Mesothelial cell of epicardium (in vitro differentiated cells): ENCODE data around the gene DDAH1. TPM values are rescaled to one million over a fixed set of nuclear protein-coding genes. Genes with fewer than 3 reads are reported as not detected.
A peak's percentile ranks its signal among the peaks of the same experiment; 100 is the strongest.

ENCODE experiments used
- DNase-seq, 2 experiments: peaks; one replicate each; pipeline ENCODE4 v3.0.0; 2021; ENCODE audit warnings: low spot score in 2 of 2; ENCODE audit not compliant: unreplicated experiment in 2 of 2
- H3K27ac Mint-ChIP-seq: 2 replicates; pipeline ENCODE4 v1.8.0; 2021; ENCODE audit warnings: mixed read lengths
- H3K27me3 Mint-ChIP-seq: 2 replicates; pipeline ENCODE4 v1.8.0; 2021; ENCODE audit warnings: low read depth, mixed read lengths
- H3K36me3 Mint-ChIP-seq: 2 replicates; pipeline ENCODE4 v1.8.0; 2021; ENCODE audit warnings: mixed read lengths
- H3K4me1 Mint-ChIP-seq: 2 replicates; pipeline ENCODE4 v1.8.0; 2021; ENCODE audit warnings: mixed read lengths
- H3K4me3 Mint-ChIP-seq: 2 replicates; pipeline ENCODE4 v1.8.0; 2021; ENCODE audit warnings: mild to moderate bottlenecking, moderate library complexity, mixed read lengths
- H3K9me3 Mint-ChIP-seq: 2 replicates; pipeline ENCODE4 v1.8.0; 2021; ENCODE audit warnings: mixed read lengths
- total RNA-seq: library from RNA; stranded (reverse); gene quantifications from 3 replicates; pipeline ENCODE4 v1.2.1, GENCODE V29; 2021
- TF ChIP-seq, protein P1 (sequence below): fragments of 200-600 bp; sonication (generic); IDR thresholded peaks from one replicate; pipeline ENCODE4 v1.5.0; 2021; ENCODE audit warnings: antibody characterized with exemption; ENCODE audit not compliant: unreplicated experiment

DDAH1 gene
- total RNA-seq, 1 donor from 2014 or later, result 26.1 TPM

DNA sequence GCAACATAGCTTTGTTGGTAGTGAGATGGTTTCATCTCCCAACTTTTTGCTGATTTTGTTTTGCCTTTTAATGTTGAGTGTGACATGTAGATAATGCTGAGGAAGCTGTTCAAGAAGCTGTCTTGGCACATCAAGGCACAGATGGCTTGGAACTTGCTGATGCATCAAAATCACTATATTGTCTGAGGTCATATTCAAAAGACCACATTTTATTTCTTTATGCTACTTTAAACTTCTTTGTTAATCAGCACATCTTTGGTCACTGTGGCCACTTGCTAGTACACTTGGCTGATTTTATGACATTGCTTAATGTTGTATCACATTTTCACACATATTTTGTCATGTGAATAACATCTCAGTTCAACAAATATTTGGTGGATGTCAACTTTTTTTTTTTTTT is 101.4 kb downstream of the DDAH1 start:
- H3K27me3 Mint-ChIP-seq, result no peaks in the 10 kb centered on the region
- H3K4me3 Mint-ChIP-seq, result no peak overlapping the region
- H3K27ac Mint-ChIP-seq, result no peak overlapping the region
- peaks cover 17% of the 10 kb centered on the region for H3K4me1 Mint-ChIP-seq
- TF ChIP-seq, protein P1, sequence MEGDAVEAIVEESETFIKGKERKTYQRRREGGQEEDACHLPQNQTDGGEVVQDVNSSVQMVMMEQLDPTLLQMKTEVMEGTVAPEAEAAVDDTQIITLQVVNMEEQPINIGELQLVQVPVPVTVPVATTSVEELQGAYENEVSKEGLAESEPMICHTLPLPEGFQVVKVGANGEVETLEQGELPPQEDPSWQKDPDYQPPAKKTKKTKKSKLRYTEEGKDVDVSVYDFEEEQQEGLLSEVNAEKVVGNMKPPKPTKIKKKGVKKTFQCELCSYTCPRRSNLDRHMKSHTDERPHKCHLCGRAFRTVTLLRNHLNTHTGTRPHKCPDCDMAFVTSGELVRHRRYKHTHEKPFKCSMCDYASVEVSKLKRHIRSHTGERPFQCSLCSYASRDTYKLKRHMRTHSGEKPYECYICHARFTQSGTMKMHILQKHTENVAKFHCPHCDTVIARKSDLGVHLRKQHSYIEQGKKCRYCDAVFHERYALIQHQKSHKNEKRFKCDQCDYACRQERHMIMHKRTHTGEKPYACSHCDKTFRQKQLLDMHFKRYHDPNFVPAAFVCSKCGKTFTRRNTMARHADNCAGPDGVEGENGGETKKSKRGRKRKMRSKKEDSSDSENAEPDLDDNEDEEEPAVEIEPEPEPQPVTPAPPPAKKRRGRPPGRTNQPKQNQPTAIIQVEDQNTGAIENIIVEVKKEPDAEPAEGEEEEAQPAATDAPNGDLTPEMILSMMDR, result no peak
- no peaks in the 10 kb centered on the region for H3K36me3 Mint-ChIP-seq
- DNase-seq, result no peak
- H3K9me3 Mint-ChIP-seq, result no peaks in the 10 kb centered on the region

DNA sequence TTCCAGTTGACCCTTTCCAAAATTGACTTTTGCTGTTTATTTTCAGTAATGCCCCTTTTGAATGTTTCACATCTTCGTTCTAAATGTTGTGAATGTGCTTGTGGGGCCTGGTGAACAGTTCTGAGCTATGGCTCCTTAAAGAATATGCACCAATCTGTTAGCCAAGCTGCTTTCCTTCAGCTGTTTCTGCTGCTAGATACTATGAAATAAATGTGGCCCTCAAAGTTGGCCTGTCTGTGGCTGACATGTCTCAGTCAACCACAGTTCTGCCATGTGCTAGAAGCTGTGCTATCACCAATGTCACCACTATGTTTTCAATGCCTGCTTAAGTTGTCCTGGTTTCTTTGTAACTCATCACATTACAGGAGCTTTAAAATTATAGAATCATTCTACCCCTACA is 101.9 kb downstream of the DDAH1 start:
- Mint-ChIP-seq H3K27me3 (no peaks in the 10 kb centered on the region), H3K9me3 (no peaks in the 10 kb centered on the region), H3K4me3 (no peak overlapping the region), H3K27ac (no peak overlapping the region), H3K36me3 (no peaks in the 10 kb centered on the region), H3K4me1 (peaks cover 15% of the 10 kb centered on the region)
- DNase-seq, result no peak
- TF ChIP-seq, protein P1, result no peak

DNA sequence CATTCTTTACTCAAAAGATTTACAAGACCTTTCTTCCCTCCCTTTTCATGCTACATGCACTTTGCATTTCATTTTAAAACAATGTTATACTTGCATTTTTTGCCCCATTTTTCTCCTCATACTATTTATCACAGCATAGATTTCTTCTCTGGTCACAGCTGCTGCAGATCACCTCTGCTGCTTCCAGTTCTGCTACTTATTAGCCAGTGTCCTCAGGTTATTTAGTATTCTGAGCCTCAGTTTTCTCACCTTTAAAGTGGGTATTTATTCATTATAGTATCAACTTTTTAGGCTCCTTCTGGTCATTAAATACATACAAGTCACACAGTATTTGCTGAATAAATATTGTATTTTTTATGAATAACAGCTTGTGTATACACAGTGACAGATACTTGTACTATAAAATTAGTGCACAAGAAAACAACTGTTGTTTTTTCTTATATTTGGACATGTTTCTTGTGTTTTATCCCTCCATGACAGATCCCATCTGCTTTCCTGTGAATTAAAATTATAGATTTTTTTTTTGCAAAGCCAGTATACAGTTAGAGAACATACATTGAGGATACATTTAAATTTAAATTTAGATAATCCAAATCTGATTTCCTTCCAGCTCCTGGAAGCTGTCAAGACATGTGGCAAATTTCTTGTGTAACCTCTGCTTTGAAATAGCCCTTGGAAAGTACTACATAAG is 103.2 kb downstream of the DDAH1 start:
- DNase-seq, result no peak
- Mint-ChIP-seq H3K36me3 (no peaks in the 10 kb centered on the region), H3K4me1 (peaks cover 14% of the 10 kb centered on the region), H3K4me3 (no peak overlapping the region), H3K9me3 (no peaks in the 10 kb centered on the region), H3K27me3 (no peaks in the 10 kb centered on the region), H3K27ac (no peak overlapping the region)
- TF ChIP-seq, protein P1, result no peak

DNA sequence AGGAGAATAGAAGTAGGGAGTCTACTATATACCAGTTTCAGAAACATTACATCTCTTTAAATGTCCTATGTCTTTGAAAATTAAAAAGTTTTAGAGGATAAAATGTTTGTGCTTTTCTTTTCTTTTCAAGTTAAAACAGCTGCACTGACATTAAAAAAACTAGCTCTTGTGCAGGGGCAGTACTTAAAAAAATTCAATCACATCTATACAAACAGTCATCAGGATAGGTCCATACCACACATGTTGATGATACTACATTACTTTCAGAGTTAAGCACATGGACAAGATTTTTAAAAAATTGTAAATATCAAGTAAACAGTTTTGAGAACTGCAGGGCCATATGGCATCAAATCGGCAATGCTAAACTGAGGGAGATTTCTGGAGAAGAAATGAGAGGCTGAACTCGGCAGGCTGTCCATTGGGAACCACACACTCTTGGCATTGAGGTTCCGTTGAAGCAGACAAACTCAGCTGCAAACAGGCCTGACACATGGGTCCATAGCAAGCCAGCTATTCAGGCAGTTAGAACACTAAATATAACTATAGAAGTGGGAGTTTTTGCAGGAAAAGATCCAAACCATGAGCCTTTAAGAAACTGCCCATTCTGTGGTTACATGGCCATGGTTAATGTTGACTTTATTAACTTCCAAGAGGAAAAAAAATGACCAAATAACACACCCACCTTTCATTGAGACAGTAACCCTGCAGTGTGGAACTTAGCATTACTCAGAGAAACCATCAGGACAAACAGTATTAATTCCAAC is 104.0 kb downstream of the DDAH1 start:
- TF ChIP-seq, protein P1, result no peak
- DNase-seq, result no peak
- no peak overlapping the region for H3K4me3 Mint-ChIP-seq
- no peaks in the 10 kb centered on the region for H3K36me3 Mint-ChIP-seq
- H3K27me3 Mint-ChIP-seq, result no peaks in the 10 kb centered on the region
- H3K9me3 Mint-ChIP-seq, result no peaks in the 10 kb centered on the region
- H3K4me1 Mint-ChIP-seq, result peaks cover 16% of the 10 kb centered on the region
- H3K27ac Mint-ChIP-seq, result no peak overlapping the region

DNA sequence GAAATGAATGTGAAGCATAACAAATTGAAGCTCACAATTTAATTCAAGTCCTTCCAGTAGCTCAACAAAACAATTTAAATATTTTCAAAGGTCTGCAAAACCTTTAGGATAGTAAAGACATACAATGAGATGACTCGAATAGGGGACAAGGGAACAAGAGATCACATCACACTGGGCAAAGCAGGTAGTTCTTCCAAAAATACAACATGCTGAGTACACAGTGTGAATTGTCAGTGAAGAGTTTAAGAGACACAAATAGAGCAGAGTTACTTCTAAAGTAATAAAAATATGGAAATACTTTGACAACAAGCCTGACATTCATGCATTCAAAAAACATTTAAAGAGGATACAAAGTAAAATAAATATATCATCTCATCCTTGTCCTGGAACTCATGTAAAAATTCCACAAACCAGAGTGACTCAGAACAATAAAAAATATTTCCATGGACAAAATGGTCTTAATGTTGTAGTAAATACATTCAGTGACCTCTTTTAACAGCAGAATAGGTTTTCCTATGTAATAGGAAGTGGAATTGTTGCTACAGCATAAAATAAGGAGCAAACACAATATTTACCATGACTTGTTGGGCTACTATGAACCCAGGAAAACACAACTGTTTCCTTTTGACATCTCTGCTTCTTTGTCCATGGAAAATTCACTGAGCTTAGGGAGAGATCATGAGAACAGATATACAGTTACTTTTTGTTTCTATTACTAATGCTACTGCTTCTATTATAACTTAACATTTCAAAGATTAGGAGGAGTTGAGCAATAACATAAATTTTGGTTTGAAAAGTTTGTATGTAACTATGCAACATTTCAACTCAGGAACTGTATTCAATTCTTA is 104.9 kb downstream of the DDAH1 start:
- DNase-seq, result no peak
- H3K27ac Mint-ChIP-seq, result peak overlapping the region; percentile 24
- TF ChIP-seq, protein P1, result no peak

More for the DNA sequence above, 104.9 kb downstream of the DDAH1 start:
- Mint-ChIP-seq H3K4me1 (peaks cover 24% of the 10 kb centered on the region), H3K27me3 (no peaks in the 10 kb centered on the region), H3K36me3 (no peaks in the 10 kb centered on the region), H3K4me3 (no peak overlapping the region), H3K9me3 (no peaks in the 10 kb centered on the region)
